Osteocyte (in vitro differentiated cells): ENCODE results near the gene TRERF1. TPM values are rescaled to one million over a fixed set of nuclear protein-coding genes. Genes with fewer than 3 reads are reported as not detected.

Experiments
- DNase-seq: peaks from one replicate; pipeline ENCODE4 v3.0.0; 2021; ENCODE audit warnings: mixed read lengths; ENCODE audit not compliant: unreplicated experiment; ENCODE audit errors: extremely low spot score
- H3K27ac Mint-ChIP-seq: one replicate; pipeline ENCODE4 v1.8.0; 2021; ENCODE audit warnings: mild to moderate bottlenecking, mixed read lengths; ENCODE audit not compliant: unreplicated experiment
- H3K27me3 Mint-ChIP-seq: one replicate; pipeline ENCODE4 v1.8.0; 2021; ENCODE audit warnings: mixed read lengths; ENCODE audit not compliant: unreplicated experiment
- H3K36me3 Mint-ChIP-seq: one replicate; pipeline ENCODE4 v1.8.0; 2021; ENCODE audit warnings: mixed read lengths; ENCODE audit not compliant: unreplicated experiment
- H3K4me1 Mint-ChIP-seq: one replicate; pipeline ENCODE4 v1.8.0; 2021; ENCODE audit warnings: mixed read lengths; ENCODE audit not compliant: unreplicated experiment
- H3K4me3 Mint-ChIP-seq: one replicate; pipeline ENCODE4 v1.8.0; 2021; ENCODE audit warnings: mild to moderate bottlenecking, moderate library complexity, mixed read lengths; ENCODE audit not compliant: unreplicated experiment
- H3K9me3 Mint-ChIP-seq: one replicate; pipeline ENCODE4 v1.8.0; 2021; ENCODE audit warnings: mixed read lengths; ENCODE audit not compliant: unreplicated experiment
- total RNA-seq: library from RNA; stranded (reverse); gene quantifications from 2 replicates; pipeline ENCODE4 v1.2.1, GENCODE V29; 2021
- TF ChIP-seq, protein P1 (sequence below): fragments of 200-600 bp; sonication (generic); IDR thresholded peaks from 2 replicates; pipeline ENCODE4 v1.5.0; 2021; ENCODE audit warnings: antibody characterized with exemption, mild to moderate bottlenecking, moderate library complexity

Gene TRERF1
- total RNA-seq, 1 donor from 2014 or later: 6.4 TPM

DNA sequence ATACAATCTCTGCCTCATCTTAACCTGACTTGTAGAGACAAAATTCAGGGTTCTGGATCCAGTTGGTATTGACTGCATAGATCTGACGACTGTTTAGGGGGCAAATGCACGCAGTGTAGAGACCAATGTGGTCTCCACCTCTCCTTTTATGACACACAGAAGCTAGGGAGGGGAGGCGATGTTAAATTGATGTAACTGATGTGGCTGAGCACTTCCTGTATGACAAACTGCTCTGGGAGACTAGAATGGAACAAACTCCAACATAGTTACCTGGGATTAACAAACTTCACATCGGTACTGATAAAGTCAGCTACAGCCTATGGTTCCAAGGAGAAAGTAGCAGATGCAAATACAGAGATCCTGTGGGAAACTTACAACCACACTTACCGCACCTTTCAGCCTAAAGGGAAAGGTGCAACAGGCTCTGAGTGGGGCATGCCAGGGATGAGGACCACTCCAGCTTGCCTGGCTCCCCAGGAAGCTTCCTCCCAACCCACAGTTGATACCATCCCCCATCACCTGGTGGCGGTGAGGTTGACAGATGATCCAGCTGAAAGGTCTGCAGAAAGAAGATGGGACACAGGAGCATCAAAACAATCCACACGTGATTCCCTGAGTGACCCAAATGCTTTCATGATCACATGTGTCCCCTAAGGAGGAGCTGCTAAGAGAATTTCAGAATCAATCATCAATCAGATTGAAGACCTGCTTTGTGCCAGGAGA, 173.4 kb downstream of the TRERF1 start:
- TF ChIP-seq, protein P1, sequence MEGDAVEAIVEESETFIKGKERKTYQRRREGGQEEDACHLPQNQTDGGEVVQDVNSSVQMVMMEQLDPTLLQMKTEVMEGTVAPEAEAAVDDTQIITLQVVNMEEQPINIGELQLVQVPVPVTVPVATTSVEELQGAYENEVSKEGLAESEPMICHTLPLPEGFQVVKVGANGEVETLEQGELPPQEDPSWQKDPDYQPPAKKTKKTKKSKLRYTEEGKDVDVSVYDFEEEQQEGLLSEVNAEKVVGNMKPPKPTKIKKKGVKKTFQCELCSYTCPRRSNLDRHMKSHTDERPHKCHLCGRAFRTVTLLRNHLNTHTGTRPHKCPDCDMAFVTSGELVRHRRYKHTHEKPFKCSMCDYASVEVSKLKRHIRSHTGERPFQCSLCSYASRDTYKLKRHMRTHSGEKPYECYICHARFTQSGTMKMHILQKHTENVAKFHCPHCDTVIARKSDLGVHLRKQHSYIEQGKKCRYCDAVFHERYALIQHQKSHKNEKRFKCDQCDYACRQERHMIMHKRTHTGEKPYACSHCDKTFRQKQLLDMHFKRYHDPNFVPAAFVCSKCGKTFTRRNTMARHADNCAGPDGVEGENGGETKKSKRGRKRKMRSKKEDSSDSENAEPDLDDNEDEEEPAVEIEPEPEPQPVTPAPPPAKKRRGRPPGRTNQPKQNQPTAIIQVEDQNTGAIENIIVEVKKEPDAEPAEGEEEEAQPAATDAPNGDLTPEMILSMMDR: no peak
- H3K4me3 Mint-ChIP-seq: no peak overlapping the region
- no peak for DNase-seq
- no peaks in the 10 kb centered on the region for H3K27me3 Mint-ChIP-seq
- no peaks in the 10 kb centered on the region for H3K9me3 Mint-ChIP-seq
- peaks cover 44% of the 10 kb centered on the region for H3K4me1 Mint-ChIP-seq
- no peak overlapping the region for H3K27ac Mint-ChIP-seq
- peaks cover 2% of the 10 kb centered on the region for H3K36me3 Mint-ChIP-seq

DNA sequence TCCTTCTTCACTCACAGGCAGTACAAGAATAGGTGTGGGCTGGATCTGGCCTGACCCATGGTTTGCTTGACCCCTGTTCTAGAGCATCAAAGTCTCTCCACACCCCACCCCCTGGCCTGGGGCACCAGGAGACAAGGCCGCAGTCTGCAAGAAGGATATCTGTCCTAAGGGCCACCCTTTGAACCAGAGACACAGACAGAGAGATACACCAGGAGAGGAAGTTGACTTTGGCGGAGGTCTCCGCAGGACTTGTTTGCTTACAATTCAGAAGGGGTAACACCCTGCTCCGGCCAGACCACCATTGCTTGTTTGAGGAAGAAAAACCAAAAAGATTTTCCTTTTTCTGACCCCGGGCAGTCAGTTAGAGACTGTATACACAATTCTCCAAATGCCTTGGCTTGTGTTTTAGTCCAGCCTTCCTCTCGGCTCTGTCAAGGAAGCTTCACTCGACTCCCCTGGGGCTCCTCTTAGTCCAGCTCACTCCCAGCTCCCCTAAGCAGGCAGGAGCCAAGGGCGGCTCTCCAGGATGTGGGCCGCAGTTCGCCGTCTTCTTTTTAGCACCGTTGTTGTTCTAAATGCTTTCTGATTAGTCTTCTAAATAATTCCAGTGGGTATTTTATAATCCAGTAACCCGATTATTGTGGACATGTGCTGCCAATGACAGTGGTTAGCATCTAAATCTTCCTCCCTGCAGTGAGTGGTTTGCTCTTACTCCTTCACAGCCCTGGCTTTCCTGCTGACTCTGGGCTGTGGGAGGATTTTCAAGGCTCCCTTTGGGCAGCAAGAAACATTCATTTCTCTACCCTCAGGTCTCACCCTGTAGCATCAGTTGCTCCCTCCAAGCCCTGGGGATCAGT, 175.5 kb downstream of the TRERF1 start:
- Mint-ChIP-seq H3K27ac (peak overlapping the region; percentile 79), H3K9me3 (no peaks in the 10 kb centered on the region), H3K4me3 (peak overlapping the region; percentile 31), H3K36me3 (no peaks in the 10 kb centered on the region), H3K4me1 (peaks cover 44% of the 10 kb centered on the region), H3K27me3 (no peaks in the 10 kb centered on the region)
- TF ChIP-seq, protein P1: no peak
- no peak for DNase-seq

DNA sequence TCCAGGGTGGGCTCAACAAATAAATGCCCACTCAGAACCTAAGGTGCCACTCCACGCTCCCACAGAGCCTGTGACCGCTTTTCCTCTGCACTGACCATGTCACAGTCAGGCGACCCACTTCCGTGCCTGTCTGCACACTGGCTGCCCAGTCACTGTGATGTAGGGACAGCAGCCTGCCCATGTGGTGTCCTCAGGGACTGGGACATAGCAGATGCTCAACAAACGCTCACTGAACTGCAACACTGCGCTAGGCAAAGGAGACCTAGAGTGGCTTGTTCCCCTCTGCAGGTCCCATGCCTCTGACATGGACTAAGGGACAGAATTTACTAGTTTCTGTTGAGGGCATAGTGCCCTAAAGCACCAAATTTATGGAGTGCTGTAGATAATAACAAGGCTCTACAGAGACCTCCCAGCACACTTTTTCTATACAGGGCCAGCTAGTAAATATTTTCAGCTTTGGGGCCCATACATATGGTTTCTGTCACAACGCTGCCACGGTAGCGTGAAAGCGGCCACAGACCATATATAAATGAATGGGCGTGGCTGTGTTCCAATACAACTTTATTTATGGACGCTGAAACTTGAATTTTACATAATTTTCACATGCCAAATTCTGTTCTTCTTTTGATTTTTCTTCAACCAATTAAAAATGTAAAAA, 176.2 kb downstream of the TRERF1 start:
- H3K9me3 Mint-ChIP-seq: no peaks in the 10 kb centered on the region

DNA sequence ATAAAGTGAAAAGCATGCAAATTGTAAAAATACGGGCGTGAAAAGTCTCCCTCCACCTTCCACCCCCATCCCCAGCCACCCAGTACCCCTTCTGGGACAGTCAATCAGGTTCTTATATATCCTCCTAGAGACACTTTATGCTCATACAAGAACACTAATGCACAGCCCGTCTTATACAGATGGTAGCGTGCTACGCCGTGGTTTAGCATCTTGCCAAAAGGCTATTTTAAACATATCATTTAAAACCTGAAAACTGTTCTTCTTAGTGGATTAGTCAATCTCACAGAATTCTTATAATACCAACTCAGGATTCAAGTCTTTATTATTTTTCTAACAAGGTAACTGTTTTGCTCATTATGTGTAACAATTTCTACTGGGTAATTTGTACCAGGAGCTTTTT, 176.8 kb downstream of the TRERF1 start:
- peaks cover 38% of the 10 kb centered on the region for H3K4me1 Mint-ChIP-seq
- no peaks in the 10 kb centered on the region for H3K9me3 Mint-ChIP-seq
- H3K4me3 Mint-ChIP-seq: no peak overlapping the region
- H3K27me3 Mint-ChIP-seq: no peaks in the 10 kb centered on the region
- TF ChIP-seq, protein P1: no peak
- no peaks in the 10 kb centered on the region for H3K36me3 Mint-ChIP-seq
- H3K27ac Mint-ChIP-seq: no peak overlapping the region
- DNase-seq: no peak

More for the DNA sequence above, 176.2 kb downstream of the TRERF1 start:
- no peak for DNase-seq
- Mint-ChIP-seq H3K27ac (no peak overlapping the region), H3K27me3 (no peaks in the 10 kb centered on the region), H3K36me3 (no peaks in the 10 kb centered on the region), H3K4me3 (no peak overlapping the region), H3K4me1 (peaks cover 43% of the 10 kb centered on the region)
- TF ChIP-seq, protein P1: no peak
